NB4 (cell line): ENCODE data around the gene MGRN1.

Experiments
- CTCF ChIP-seq: IDR thresholded peaks from one replicate; pipeline ENCODE4 v1.5.1; 2012; ENCODE audit warnings: low read depth, low read length
- POLR2A ChIP-seq: IDR thresholded peaks from 2 replicates; pipeline ENCODE4 v1.6.1; 2011; ENCODE audit warnings: mild to moderate bottlenecking; ENCODE audit not compliant: insufficient read length; ENCODE audit errors: extremely low read depth

GRCh38 chr16:4648917-4649316 lies 24.3 kb downstream of the MGRN1 start:
- no peak for TF ChIP-seq CTCF
- TF ChIP-seq POLR2A: no peak
